Ovary (tissue), 3 donors: ENCODE data around the gene TLE2.

Source experiments
- EP300 ChIP-seq: sonication (generic); formaldehyde crosslinking; IDR thresholded peaks from one replicate; pipeline ENCODE4 v1.6.1; 2017; ENCODE audit warnings: antibody characterized with exemption
- POLR2A ChIP-seq: fragments of 450-650 bp; IDR thresholded peaks from one replicate; pipeline ENCODE4 v1.6.1; 2017; ENCODE audit warnings: antibody characterized with exemption, mild to moderate bottlenecking, moderate library complexity
- TF ChIP-seq, protein P1 (sequence below), 3 donors: fragments of 450-650 bp in 2 of 3; fragments of 200-600 bp in 1 of 3; IDR thresholded peaks; one replicate each; pipeline versions ENCODE4 v1.5.1 to v1.8.0; 2016 to 2022; ENCODE audit warnings: antibody characterized with exemption in 3 of 3, mild to moderate bottlenecking in 1 of 3
- donor health status: DM: no; HTN: no; CAD: no.

GRCh38 chr19:2983351-2984214 is 45.5 kb downstream of the TLE2 start:
- TF ChIP-seq, protein P1, sequence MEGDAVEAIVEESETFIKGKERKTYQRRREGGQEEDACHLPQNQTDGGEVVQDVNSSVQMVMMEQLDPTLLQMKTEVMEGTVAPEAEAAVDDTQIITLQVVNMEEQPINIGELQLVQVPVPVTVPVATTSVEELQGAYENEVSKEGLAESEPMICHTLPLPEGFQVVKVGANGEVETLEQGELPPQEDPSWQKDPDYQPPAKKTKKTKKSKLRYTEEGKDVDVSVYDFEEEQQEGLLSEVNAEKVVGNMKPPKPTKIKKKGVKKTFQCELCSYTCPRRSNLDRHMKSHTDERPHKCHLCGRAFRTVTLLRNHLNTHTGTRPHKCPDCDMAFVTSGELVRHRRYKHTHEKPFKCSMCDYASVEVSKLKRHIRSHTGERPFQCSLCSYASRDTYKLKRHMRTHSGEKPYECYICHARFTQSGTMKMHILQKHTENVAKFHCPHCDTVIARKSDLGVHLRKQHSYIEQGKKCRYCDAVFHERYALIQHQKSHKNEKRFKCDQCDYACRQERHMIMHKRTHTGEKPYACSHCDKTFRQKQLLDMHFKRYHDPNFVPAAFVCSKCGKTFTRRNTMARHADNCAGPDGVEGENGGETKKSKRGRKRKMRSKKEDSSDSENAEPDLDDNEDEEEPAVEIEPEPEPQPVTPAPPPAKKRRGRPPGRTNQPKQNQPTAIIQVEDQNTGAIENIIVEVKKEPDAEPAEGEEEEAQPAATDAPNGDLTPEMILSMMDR (IDR thresholded peaks at IDR 0.05) = no peak
- TF ChIP-seq POLR2A (no peak), EP300 (peak; percentile 81)
